Upper lobe of left lung (tissue), 6 donors: Measurements from ENCODE around the gene RHOH. TPM values are rescaled to one million over a fixed set of nuclear protein-coding genes. Genes with fewer than 3 reads are reported as not detected.

Experiments
- ATAC-seq, 2 donors: fragments of 200-7000 bp; cut with Tn5 transposase; one replicate each; pipeline ENCODE4 v1.9.1; 2022; ENCODE audit warnings: mild to moderate bottlenecking in 2 of 2, moderate library complexity in 2 of 2; ENCODE audit not compliant: low FRiP score in 2 of 2
- DNase-seq, 2 donors: peaks; one replicate each; pipeline ENCODE4 v3.0.0-alpha.2; 2019 to 2020
- H3K27ac ChIP-seq, 4 donors: fragments of 200-600 bp; sonication (generic); one replicate each; pipeline ENCODE4 v1.5.1; 2016 to 2019
- H3K27me3 ChIP-seq, 4 donors: fragments of 200-600 bp; sonication (generic); one replicate each; pipeline ENCODE4 v1.5.1; 2017 to 2019
- H3K36me3 ChIP-seq, 4 donors: fragments of 200-600 bp; sonication (generic); one replicate each; pipeline ENCODE4 v1.5.1; 2016 to 2019
- H3K4me1 ChIP-seq, 4 donors: fragments of 200-600 bp; sonication (generic); one replicate each; pipeline ENCODE4 v1.5.1; 2018 to 2019
- H3K4me3 ChIP-seq, 4 donors: fragments of 200-600 bp; sonication (generic); one replicate each; pipeline ENCODE4 v1.5.1; 2017 to 2019; ENCODE audit warnings: mild to moderate bottlenecking in 2 of 4, moderate library complexity in 1 of 4
- H3K9me3 ChIP-seq, 4 donors: fragments of 200-600 bp; sonication (generic); one replicate each; pipeline ENCODE4 v1.5.1; 2018 to 2019
- EP300 ChIP-seq, 4 donors: sonication (generic); formaldehyde crosslinking; IDR thresholded peaks; one replicate each; pipeline ENCODE4 v1.5.1; 2017; ENCODE audit warnings: antibody characterized with exemption in 4 of 4, control low read depth in 2 of 4
- POLR2A ChIP-seq, 4 donors: fragments of 450-650 bp; IDR thresholded peaks; one replicate each; pipeline ENCODE4 v1.5.1; 2016 to 2017; ENCODE audit warnings: antibody characterized with exemption in 4 of 4, mild to moderate bottlenecking in 2 of 4
- POLR2AphosphoS5 ChIP-seq, 2 donors: sonication (generic); formaldehyde crosslinking; IDR thresholded peaks; one replicate each; pipeline ENCODE4 v1.5.1; 2017; ENCODE audit warnings: antibody characterized with exemption in 2 of 2
- WGBS, 2 donors: methylation state at CpG; one replicate each; pipeline ENCODE4 v1.1.5; 2017 to 2018; 5-methylcytosine and 5-hydroxymethylcytosine counted together
- total RNA-seq, 6 donors: library from RNA; depleted of rRNA in 4 of 6; stranded (reverse); fragments of >200 nt in 4 of 6; gene quantifications; one replicate each; pipeline versions ENCODE4 v1.1.0 to v1.2.1, GENCODE V29; 2016 to 2021
- TF ChIP-seq, protein P1 (sequence below), 6 experiments: fragments of 450-650 bp in 4 of 6; fragments of 200-600 bp in 2 of 6; sonication (generic) in 2 of 6; IDR thresholded peaks; one replicate each; pipeline ENCODE4 v1.5.1; 2016 to 2019; ENCODE audit warnings: antibody characterized with exemption in 6 of 6
- donor health status: DM: no; HTN: no; CAD: no; lungs with moderate emphysema.
- donor health status: DM: no; HTN: yes; CAD: no; lungs with severe emphysema.

The RHOH gene
- total RNA-seq, 6 donors from 2014 or later = 5.5 to 19.9 (median 8.4) TPM

DNA sequence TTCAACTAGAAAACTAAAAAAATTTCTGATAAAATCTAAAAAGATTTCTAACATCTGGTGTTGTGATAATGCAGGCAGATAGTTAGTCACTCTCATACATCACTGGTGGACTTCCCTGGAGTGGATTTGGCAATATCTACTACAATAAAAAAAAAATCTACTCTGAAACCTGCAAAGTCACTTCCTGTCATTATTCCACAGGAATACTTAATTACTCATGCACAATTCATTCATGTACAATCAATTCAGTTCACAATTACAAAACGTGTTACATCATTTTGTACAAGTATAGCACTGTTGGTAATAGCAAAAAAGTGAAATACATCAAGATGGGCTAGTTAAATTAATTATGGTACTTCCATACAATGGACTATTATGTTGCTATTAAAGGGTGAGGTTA lies 16.5 kb upstream of the RHOH start:
- ATAC-seq (no peak), DNase-seq (no peak)
- Histone ChIP-seq H3K4me3 (no peak overlapping the region), H3K27ac (no peak overlapping the region), H3K36me3 (no peaks in the 10 kb centered on the region), H3K9me3 (no peaks in the 10 kb centered on the region), H3K4me1 (no peaks in the 10 kb centered on the region), H3K27me3 (no peaks in the 10 kb centered on the region)
- TF ChIP-seq POLR2AphosphoS5 (IDR thresholded peaks at IDR 0.05) (no peak), POLR2A (IDR thresholded peaks at IDR 0.05) (no peak), EP300 (IDR thresholded peaks at IDR 0.05) (no peak)
- TF ChIP-seq, protein P1, sequence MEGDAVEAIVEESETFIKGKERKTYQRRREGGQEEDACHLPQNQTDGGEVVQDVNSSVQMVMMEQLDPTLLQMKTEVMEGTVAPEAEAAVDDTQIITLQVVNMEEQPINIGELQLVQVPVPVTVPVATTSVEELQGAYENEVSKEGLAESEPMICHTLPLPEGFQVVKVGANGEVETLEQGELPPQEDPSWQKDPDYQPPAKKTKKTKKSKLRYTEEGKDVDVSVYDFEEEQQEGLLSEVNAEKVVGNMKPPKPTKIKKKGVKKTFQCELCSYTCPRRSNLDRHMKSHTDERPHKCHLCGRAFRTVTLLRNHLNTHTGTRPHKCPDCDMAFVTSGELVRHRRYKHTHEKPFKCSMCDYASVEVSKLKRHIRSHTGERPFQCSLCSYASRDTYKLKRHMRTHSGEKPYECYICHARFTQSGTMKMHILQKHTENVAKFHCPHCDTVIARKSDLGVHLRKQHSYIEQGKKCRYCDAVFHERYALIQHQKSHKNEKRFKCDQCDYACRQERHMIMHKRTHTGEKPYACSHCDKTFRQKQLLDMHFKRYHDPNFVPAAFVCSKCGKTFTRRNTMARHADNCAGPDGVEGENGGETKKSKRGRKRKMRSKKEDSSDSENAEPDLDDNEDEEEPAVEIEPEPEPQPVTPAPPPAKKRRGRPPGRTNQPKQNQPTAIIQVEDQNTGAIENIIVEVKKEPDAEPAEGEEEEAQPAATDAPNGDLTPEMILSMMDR (IDR thresholded peaks at IDR 0.05) = no peak
- 19 to 34% methylated on average over 1 of the region's 1 CpG for WGBS, 2 donors

DNA sequence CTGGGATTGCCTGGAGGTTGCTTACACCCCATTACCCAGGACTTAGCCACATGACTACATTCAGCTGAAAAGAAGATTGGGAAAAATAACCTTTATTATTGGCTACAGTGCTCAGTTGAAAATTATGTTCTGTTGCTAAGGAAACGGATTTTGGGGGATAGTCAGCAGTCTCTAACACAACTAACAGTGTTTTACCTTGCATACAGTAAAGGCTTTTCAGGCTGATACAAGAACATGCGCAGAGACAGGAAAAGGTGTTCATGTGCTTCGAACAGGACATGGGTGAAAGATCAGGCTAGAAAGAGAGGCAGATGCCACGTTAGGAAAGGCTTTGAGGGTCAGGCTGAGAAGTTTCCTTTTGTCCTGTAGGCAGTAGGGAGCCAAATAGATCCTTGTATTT lies 14.8 kb upstream of the RHOH start:
- H3K36me3 ChIP-seq = no peaks in the 10 kb centered on the region
- no peaks in the 10 kb centered on the region for H3K9me3 ChIP-seq
- no peaks in the 10 kb centered on the region for H3K4me1 ChIP-seq
- ATAC-seq (no peak), DNase-seq (no peak)
- no peak overlapping the region for H3K27ac ChIP-seq
- no peak for TF ChIP-seq EP300 (IDR thresholded peaks at IDR 0.05)
- TF ChIP-seq POLR2AphosphoS5 (IDR thresholded peaks at IDR 0.05) = no peak
- TF ChIP-seq POLR2A (IDR thresholded peaks at IDR 0.05) = no peak
- TF ChIP-seq, protein P1 (IDR thresholded peaks at IDR 0.05) = no peak
- H3K27me3 ChIP-seq = no peaks in the 10 kb centered on the region
- no peak overlapping the region for H3K4me3 ChIP-seq
- 87 to 91% methylated on average over 4 of the region's 4 CpGs for WGBS, 2 donors

DNA sequence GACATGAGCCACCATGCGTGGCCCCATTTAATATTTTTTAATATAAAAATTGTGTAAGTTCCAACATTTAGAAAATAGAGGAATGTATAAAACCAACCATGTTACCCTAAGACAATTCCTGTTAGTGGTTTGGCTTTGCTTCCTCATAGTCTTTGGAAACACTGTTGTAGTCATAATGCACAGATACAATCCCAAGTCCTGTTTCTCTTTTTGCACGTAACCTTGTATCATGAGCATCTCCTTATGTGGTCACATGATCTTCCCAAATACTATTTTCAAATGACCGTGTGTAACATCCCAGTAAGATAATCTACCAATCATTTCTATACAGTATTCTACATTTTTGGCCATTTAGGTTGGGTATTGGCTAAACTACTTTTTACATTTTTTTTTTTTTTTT lies 13.9 kb upstream of the RHOH start:
- H3K36me3 ChIP-seq = no peaks in the 10 kb centered on the region
- H3K4me3 ChIP-seq = no peak overlapping the region
- no peak for ATAC-seq
- H3K27ac ChIP-seq = no peak overlapping the region
- H3K9me3 ChIP-seq = no peaks in the 10 kb centered on the region
- WGBS, 2 donors = 84% methylated on average over 3 of the region's 3 CpGs
- no peak for DNase-seq
- no peaks in the 10 kb centered on the region for H3K27me3 ChIP-seq
- H3K4me1 ChIP-seq = no peaks in the 10 kb centered on the region
- TF ChIP-seq EP300 (IDR thresholded peaks at IDR 0.05) (no peak), POLR2A (IDR thresholded peaks at IDR 0.05) (no peak), POLR2AphosphoS5 (IDR thresholded peaks at IDR 0.05) (no peak)
- TF ChIP-seq, protein P1 (IDR thresholded peaks at IDR 0.05) = no peak

DNA sequence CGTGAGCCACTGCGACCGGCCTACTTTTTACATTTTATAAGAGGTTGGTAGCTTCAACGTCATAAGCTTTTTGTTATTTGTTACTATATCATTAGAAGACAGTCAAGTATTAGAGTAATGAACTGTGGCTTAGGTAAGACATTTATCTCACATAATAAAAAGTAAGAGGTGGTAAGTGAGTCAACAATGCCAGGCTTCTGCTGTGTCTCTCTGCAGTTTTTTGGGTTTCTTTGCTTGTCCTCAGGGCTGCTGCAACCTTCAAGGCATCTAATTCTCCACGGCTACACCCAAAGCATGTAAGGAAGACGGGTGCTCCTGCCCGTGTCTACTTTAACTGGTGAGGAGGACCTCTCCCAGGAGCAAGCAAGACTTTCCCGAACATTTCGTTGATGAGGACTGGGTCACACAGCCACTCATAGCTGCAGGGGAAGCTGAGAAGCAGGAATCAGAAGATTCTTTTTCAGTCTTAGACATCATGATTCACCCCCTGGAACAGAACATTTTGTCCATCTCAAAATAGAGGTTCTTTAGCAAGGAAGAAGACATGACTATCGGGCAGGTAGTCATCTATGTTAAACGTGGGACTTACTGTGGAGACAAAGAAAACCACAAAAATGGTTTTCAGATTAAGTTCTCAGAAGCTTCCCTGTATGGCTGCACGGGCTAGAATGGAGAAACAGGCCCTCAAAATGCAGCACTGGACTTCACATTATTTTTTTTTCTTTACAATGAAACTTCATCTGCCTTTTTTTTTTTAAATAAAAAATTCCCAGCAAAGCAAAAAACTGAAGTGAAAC lies 13.0 kb upstream of the RHOH start:
- no peaks in the 10 kb centered on the region for H3K27me3 ChIP-seq
- H3K9me3 ChIP-seq = no peaks in the 10 kb centered on the region
- DNase-seq = no peak
- H3K4me3 ChIP-seq = no peak overlapping the region
- H3K4me1 ChIP-seq = no peaks in the 10 kb centered on the region
- no peak overlapping the region for H3K27ac ChIP-seq
- no peaks in the 10 kb centered on the region for H3K36me3 ChIP-seq
- 82 to 90% methylated on average over 12 of the region's 12 CpGs for WGBS, 2 donors
- TF ChIP-seq EP300 (IDR thresholded peaks at IDR 0.05) = no peak
- TF ChIP-seq, protein P1 (IDR thresholded peaks at IDR 0.05) = no peak
- TF ChIP-seq POLR2AphosphoS5 (IDR thresholded peaks at IDR 0.05) = no peak
- no peak for TF ChIP-seq POLR2A (IDR thresholded peaks at IDR 0.05)
- no peak for ATAC-seq
